GM23338 (cell line): ENCODE measurements around the gene POP7. TPM values are rescaled to one million over a fixed set of nuclear protein-coding genes. Genes with fewer than 3 reads are reported as not detected.

Experiments
- ATAC-seq: fragments of 200-7000 bp; cut with Tn5 transposase; 3 replicates; pipeline ENCODE4 v1.9.1; 2020
- DNase-seq: peaks from one replicate; pipeline ENCODE4 v3.0.0-alpha.2; 2015; ENCODE audit warnings: low spot score
- H2AFZ ChIP-seq: fragments of 200-600 bp; sonication (generic); 2 replicates; pipeline ENCODE4 v1.8.0; 2016; ENCODE audit warnings: antibody characterized with exemption, mild to moderate bottlenecking, moderate library complexity
- H3F3A ChIP-seq: fragments of 200-600 bp; sonication (generic); replicated peaks from 2 replicates; pipeline ENCODE4 v1.8.0; 2017; ENCODE audit warnings: antibody characterized with exemption, mixed run types, low read depth
- H3K27ac ChIP-seq: fragments of 200-600 bp; sonication (generic); 2 replicates; pipeline ENCODE4 v1.6.1; 2016; ENCODE audit warnings: low read depth
- H3K27me3 ChIP-seq: fragments of 200-600 bp; sonication (generic); 2 replicates; pipeline ENCODE4 v1.8.0; 2016; ENCODE audit warnings: mild to moderate bottlenecking, mixed run types, moderate library complexity; ENCODE audit not compliant: insufficient read depth
- H3K36me3 ChIP-seq: fragments of 200-600 bp; sonication (generic); 2 replicates; pipeline ENCODE4 v1.8.0; 2016; ENCODE audit warnings: mild to moderate bottlenecking; ENCODE audit not compliant: insufficient read depth
- H3K4me1 ChIP-seq: fragments of 200-600 bp; sonication (generic); 2 replicates; pipeline ENCODE4 v1.8.0; 2016; ENCODE audit warnings: mild to moderate bottlenecking, moderate library complexity; ENCODE audit not compliant: insufficient read depth
- H3K4me2 ChIP-seq: fragments of 200-600 bp; sonication (generic); 2 replicates; pipeline ENCODE4 v1.7.1; 2017; ENCODE audit warnings: mixed run types
- H3K4me3 ChIP-seq: fragments of 200-600 bp; sonication (generic); 2 replicates; pipeline ENCODE4 v1.6.1; 2016; ENCODE audit warnings: mixed run types
- H3K79me2 ChIP-seq: fragments of 200-600 bp; sonication (generic); replicated peaks from 2 replicates; pipeline ENCODE4 v1.8.0; 2017; ENCODE audit warnings: mild to moderate bottlenecking; ENCODE audit not compliant: insufficient read depth
- H3K9me2 ChIP-seq: fragments of 200-600 bp; sonication (generic); 2 replicates; pipeline ENCODE4 v1.8.0; 2017; ENCODE audit not compliant: insufficient read depth
- H4K20me1 ChIP-seq: fragments of 200-600 bp; sonication (generic); replicated peaks from 2 replicates; pipeline ENCODE4 v1.8.0; 2017; ENCODE audit warnings: mild to moderate bottlenecking; ENCODE audit not compliant: insufficient read depth
- H3K27ac Mint-ChIP-seq: 2 replicates; pipeline ENCODE4 v1.8.0; 2020; ENCODE audit warnings: inconsistent platforms, mild to moderate bottlenecking, moderate library complexity, mixed read lengths
- H3K27me3 Mint-ChIP-seq: 3 replicates; pipeline ENCODE4 v1.8.0; 2022; ENCODE audit warnings: low read depth, mild to moderate bottlenecking, moderate library complexity, mixed read lengths, inconsistent platforms; ENCODE audit not compliant: insufficient read depth, poor library complexity
- H3K36me3 Mint-ChIP-seq: 3 replicates; pipeline ENCODE4 v1.8.0; 2021; ENCODE audit warnings: low read depth, mild to moderate bottlenecking, inconsistent platforms, moderate library complexity, mixed read lengths
- H3K4me1 Mint-ChIP-seq: 3 replicates; pipeline ENCODE4 v1.8.0; 2020; ENCODE audit warnings: mild to moderate bottlenecking, inconsistent platforms, mixed read lengths
- H3K4me3 Mint-ChIP-seq: 3 replicates; pipeline ENCODE4 v1.8.0; 2021; ENCODE audit warnings: moderate library complexity, mild to moderate bottlenecking, inconsistent platforms, mixed read lengths
- H3K9me3 Mint-ChIP-seq: 3 replicates; pipeline ENCODE4 v1.8.0; 2020; ENCODE audit warnings: moderate library complexity, mild to moderate bottlenecking, inconsistent platforms, mixed read lengths
- CREB1 ChIP-seq: fragments of 250-450 bp; sonication (Bioruptor Pico); IDR thresholded peaks from 2 replicates; pipeline ENCODE4 v1.5.0; 2020; ENCODE audit warnings: low read depth, mild to moderate bottlenecking, moderate library complexity
- EZH2 ChIP-seq: fragments of 200-600 bp; sonication (generic); IDR thresholded peaks from one replicate; pipeline ENCODE4 v1.8.0; 2017; ENCODE audit warnings: antibody characterized with exemption, mild to moderate bottlenecking, low read depth; ENCODE audit not compliant: unreplicated experiment
- EZH2phosphoT487 ChIP-seq: fragments of 200-600 bp; sonication (generic); IDR thresholded peaks from one replicate; pipeline ENCODE4 v1.8.1; 2018; ENCODE audit warnings: antibody characterized with exemption; ENCODE audit not compliant: unreplicated experiment
- JUNB ChIP-seq: IDR thresholded peaks from one replicate; pipeline ENCODE4 v1.6.1; 2016; ENCODE audit warnings: antibody characterized with exemption; ENCODE audit not compliant: unreplicated experiment
- NANOG ChIP-seq: IDR thresholded peaks from 2 replicates; pipeline ENCODE4 v1.6.1; 2016; ENCODE audit warnings: antibody characterized with exemption, borderline replicate concordance
- POLR2AphosphoS5 ChIP-seq: IDR thresholded peaks from 2 replicates; pipeline ENCODE4 v1.6.1; 2016; ENCODE audit warnings: antibody characterized with exemption, low read depth
- STAT1 ChIP-seq: IDR thresholded peaks from one replicate; pipeline ENCODE4 v1.6.1; 2016; ENCODE audit warnings: antibody characterized with exemption; ENCODE audit not compliant: unreplicated experiment
- ZNF114 ChIP-seq: fragments of 250-450 bp; sonication (Bioruptor Pico); IDR thresholded peaks from 2 replicates; pipeline ENCODE4 v1.5.0; 2020; ENCODE audit warnings: mild to moderate bottlenecking, moderate library complexity
- ZNF331 ChIP-seq: fragments of 250-450 bp; sonication (Bioruptor Pico); IDR thresholded peaks from 2 replicates; pipeline ENCODE4 v1.5.0; 2020; ENCODE audit warnings: low read depth, mild to moderate bottlenecking, moderate library complexity
- polyA plus RNA-seq: library from polyadenylated mRNA; unstranded; fragments of >200 nt; fragmentation: Nextera tagmentation; extraction: Ambion mirVana; gene quantifications from 2 replicates; pipeline ENCODE4 v1.2.1, GENCODE V29; 2016
- total RNA-seq: library from RNA; depleted of rRNA; stranded (reverse); fragments of >200 nt; shearing (Covaris generic); gene quantifications from 2 replicates; pipeline ENCODE4 v1.2.3, GENCODE V29; 2014
- TF ChIP-seq, protein P1 (sequence below): IDR thresholded peaks from 2 replicates; pipeline ENCODE4 v1.6.1; 2016; ENCODE audit warnings: antibody characterized with exemption
- TF ChIP-seq, protein P2 (sequence below): fragments of 250-450 bp; sonication (Bioruptor Pico); IDR thresholded peaks from 2 replicates; pipeline ENCODE4 v1.5.0; 2020; ENCODE audit warnings: mild to moderate bottlenecking, moderate library complexity
- TF ChIP-seq, protein P3 (sequence below), 2 experiments: fragments of 200-600 bp in 1 of 2; sonication (generic) in 1 of 2; conservative IDR thresholded peaks; 2 replicates each; pipeline versions ENCODE4 v1.5.1 to v1.6.1; 2016 to 2017; ENCODE audit warnings: antibody characterized with exemption in 2 of 2, low read depth in 2 of 2, mild to moderate bottlenecking in 2 of 2, moderate library complexity in 1 of 2
- TF ChIP-seq, protein P4 (sequence below): IDR thresholded peaks from one replicate; pipeline ENCODE4 v1.6.1; 2018; ENCODE audit warnings: antibody characterized with exemption; ENCODE audit not compliant: unreplicated experiment

POP7 gene
- total and polyA plus RNA-seq, 2 experiments from 2014 or later = 110 to 216 TPM

DNA sequence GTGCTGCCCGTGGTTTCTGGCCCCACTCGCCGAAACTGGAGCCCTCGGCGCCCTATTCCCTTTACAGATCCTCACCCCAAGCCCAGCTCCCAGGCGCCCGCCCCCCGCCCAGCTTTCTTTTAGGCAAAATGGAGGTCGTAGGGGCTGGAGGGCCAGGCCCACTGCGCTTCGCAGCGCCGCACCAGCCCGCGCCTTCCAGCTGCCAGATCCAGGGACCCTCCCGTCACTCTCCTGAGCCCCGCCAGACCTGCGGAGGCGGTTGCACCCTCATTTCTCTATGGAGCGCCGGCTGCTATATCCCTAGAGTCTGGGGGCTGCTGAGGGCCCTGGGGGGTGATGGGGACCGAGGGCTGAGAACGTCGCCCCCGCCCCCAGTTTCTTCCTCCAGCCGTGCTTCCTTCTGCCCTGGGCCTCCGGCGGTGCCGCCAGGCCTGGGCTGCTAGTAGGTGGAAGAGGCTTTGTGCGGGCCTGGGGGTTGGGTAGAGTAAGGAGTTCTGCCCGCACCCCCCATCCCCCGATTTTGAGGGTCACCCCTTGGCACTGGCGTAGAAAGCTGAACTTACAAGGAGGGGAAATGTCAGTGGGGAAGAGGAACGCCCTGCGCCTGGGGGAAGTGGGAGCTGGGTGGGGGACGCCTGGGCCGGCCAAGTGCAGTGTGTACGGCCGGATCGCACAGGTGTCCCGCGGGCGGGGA is 31.4 kb upstream of the POP7 start:
- no peaks in the 10 kb centered on the region for H3K79me2 ChIP-seq
- peak overlapping the region; percentile 99 for H3K4me2 ChIP-seq
- H3K27ac ChIP-seq = no peak overlapping the region
- H3K27ac Mint-ChIP-seq = no peak overlapping the region
- peaks cover 7% of the 10 kb centered on the region for H3K4me1 Mint-ChIP-seq
- no peak for TF ChIP-seq JUNB
- TF ChIP-seq, protein P1, sequence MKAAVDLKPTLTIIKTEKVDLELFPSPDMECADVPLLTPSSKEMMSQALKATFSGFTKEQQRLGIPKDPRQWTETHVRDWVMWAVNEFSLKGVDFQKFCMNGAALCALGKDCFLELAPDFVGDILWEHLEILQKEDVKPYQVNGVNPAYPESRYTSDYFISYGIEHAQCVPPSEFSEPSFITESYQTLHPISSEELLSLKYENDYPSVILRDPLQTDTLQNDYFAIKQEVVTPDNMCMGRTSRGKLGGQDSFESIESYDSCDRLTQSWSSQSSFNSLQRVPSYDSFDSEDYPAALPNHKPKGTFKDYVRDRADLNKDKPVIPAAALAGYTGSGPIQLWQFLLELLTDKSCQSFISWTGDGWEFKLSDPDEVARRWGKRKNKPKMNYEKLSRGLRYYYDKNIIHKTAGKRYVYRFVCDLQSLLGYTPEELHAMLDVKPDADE = no peak
- TF ChIP-seq, protein P2, sequence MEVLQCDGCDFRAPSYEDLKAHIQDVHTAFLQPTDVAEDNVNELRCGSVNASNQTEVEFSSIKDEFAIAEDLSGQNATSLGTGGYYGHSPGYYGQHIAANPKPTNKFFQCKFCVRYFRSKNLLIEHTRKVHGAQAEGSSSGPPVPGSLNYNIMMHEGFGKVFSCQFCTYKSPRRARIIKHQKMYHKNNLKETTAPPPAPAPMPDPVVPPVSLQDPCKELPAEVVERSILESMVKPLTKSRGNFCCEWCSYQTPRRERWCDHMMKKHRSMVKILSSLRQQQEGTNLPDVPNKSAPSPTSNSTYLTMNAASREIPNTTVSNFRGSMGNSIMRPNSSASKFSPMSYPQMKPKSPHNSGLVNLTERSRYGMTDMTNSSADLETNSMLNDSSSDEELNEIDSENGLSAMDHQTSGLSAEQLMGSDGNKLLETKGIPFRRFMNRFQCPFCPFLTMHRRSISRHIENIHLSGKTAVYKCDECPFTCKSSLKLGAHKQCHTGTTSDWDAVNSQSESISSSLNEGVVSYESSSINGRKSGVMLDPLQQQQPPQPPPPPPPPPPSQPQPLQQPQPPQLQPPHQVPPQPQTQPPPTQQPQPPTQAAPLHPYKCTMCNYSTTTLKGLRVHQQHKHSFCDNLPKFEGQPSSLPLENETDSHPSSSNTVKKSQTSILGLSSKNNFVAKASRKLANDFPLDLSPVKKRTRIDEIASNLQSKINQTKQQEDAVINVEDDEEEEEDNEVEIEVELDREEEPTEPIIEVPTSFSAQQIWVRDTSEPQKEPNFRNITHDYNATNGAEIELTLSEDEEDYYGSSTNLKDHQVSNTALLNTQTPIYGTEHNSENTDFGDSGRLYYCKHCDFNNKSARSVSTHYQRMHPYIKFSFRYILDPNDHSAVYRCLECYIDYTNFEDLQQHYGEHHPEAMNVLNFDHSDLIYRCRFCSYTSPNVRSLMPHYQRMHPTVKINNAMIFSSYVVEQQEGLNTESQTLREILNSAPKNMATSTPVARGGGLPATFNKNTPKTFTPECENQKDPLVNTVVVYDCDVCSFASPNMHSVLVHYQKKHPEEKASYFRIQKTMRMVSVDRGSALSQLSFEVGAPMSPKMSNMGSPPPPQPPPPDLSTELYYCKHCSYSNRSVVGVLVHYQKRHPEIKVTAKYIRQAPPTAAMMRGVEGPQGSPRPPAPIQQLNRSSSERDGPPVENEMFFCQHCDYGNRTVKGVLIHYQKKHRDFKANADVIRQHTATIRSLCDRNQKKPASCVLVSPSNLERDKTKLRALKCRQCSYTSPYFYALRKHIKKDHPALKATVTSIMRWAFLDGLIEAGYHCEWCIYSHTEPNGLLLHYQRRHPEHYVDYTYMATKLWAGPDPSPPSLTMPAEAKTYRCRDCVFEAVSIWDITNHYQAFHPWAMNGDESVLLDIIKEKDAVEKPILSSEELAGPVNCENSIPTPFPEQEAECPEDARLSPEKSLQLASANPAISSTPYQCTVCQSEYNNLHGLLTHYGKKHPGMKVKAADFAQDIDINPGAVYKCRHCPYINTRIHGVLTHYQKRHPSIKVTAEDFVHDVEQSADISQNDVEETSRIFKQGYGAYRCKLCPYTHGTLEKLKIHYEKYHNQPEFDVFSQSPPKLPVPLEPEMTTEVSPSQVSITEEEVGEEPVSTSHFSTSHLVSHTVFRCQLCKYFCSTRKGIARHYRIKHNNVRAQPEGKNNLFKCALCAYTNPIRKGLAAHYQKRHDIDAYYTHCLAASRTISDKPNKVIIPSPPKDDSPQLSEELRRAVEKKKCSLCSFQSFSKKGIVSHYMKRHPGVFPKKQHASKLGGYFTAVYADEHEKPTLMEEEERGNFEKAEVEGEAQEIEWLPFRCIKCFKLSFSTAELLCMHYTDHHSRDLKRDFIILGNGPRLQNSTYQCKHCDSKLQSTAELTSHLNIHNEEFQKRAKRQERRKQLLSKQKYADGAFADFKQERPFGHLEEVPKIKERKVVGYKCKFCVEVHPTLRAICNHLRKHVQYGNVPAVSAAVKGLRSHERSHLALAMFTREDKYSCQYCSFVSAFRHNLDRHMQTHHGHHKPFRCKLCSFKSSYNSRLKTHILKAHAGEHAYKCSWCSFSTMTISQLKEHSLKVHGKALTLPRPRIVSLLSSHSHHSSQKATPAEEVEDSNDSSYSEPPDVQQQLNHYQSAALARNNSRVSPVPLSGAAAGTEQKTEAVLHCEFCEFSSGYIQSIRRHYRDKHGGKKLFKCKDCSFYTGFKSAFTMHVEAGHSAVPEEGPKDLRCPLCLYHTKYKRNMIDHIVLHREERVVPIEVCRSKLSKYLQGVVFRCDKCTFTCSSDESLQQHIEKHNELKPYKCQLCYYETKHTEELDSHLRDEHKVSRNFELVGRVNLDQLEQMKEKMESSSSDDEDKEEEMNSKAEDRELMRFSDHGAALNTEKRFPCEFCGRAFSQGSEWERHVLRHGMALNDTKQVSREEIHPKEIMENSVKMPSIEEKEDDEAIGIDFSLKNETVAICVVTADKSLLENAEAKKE (CRISPR knock-in tag) = no peak
- no peak for TF ChIP-seq NANOG
- no peak for TF ChIP-seq ZNF331 (CRISPR knock-in tag)
- no peak for TF ChIP-seq ZNF114 (CRISPR knock-in tag)
- TF ChIP-seq, protein P3, sequence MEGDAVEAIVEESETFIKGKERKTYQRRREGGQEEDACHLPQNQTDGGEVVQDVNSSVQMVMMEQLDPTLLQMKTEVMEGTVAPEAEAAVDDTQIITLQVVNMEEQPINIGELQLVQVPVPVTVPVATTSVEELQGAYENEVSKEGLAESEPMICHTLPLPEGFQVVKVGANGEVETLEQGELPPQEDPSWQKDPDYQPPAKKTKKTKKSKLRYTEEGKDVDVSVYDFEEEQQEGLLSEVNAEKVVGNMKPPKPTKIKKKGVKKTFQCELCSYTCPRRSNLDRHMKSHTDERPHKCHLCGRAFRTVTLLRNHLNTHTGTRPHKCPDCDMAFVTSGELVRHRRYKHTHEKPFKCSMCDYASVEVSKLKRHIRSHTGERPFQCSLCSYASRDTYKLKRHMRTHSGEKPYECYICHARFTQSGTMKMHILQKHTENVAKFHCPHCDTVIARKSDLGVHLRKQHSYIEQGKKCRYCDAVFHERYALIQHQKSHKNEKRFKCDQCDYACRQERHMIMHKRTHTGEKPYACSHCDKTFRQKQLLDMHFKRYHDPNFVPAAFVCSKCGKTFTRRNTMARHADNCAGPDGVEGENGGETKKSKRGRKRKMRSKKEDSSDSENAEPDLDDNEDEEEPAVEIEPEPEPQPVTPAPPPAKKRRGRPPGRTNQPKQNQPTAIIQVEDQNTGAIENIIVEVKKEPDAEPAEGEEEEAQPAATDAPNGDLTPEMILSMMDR (conservative IDR thresholded peaks at IDR 0.05; ENCODE audit: low read depth in 2 of 2) = no peak
- no peak for TF ChIP-seq STAT1
- TF ChIP-seq, protein P4, sequence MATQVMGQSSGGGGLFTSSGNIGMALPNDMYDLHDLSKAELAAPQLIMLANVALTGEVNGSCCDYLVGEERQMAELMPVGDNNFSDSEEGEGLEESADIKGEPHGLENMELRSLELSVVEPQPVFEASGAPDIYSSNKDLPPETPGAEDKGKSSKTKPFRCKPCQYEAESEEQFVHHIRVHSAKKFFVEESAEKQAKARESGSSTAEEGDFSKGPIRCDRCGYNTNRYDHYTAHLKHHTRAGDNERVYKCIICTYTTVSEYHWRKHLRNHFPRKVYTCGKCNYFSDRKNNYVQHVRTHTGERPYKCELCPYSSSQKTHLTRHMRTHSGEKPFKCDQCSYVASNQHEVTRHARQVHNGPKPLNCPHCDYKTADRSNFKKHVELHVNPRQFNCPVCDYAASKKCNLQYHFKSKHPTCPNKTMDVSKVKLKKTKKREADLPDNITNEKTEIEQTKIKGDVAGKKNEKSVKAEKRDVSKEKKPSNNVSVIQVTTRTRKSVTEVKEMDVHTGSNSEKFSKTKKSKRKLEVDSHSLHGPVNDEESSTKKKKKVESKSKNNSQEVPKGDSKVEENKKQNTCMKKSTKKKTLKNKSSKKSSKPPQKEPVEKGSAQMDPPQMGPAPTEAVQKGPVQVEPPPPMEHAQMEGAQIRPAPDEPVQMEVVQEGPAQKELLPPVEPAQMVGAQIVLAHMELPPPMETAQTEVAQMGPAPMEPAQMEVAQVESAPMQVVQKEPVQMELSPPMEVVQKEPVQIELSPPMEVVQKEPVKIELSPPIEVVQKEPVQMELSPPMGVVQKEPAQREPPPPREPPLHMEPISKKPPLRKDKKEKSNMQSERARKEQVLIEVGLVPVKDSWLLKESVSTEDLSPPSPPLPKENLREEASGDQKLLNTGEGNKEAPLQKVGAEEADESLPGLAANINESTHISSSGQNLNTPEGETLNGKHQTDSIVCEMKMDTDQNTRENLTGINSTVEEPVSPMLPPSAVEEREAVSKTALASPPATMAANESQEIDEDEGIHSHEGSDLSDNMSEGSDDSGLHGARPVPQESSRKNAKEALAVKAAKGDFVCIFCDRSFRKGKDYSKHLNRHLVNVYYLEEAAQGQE = no peak
- TF ChIP-seq POLR2AphosphoS5 = no peak
- TF ChIP-seq EZH2 = no peak
- TF ChIP-seq CREB1 = no peak
- TF ChIP-seq EZH2phosphoT487 = no peak
- no peak overlapping the region for H2AFZ ChIP-seq
- H3K9me2 ChIP-seq = no peaks in the 10 kb centered on the region
- peak; percentile 67 for DNase-seq
- peaks cover 18% of the 10 kb centered on the region for H3K36me3 Mint-ChIP-seq
- peaks cover 16% of the 10 kb centered on the region for H3K27me3 ChIP-seq
- H3K4me3 ChIP-seq = peak overlapping the region; percentile 93
- H3K4me3 Mint-ChIP-seq = peak overlapping the region; percentile 83
- H3K4me1 ChIP-seq = peaks cover 4% of the 10 kb centered on the region; the same call in 1 of the 2 replicates
- peak; percentile 5; the same call in 2 of the 3 replicates for ATAC-seq
- H3K36me3 ChIP-seq = no peaks in the 10 kb centered on the region
- H3K9me3 Mint-ChIP-seq = no peaks in the 10 kb centered on the region
- H3F3A ChIP-seq = peaks cover 19% of the 10 kb centered on the region
- H4K20me1 ChIP-seq = no peaks in the 10 kb centered on the region; the same call in 1 of the 2 replicates
- peaks cover 35% of the 10 kb centered on the region for H3K27me3 Mint-ChIP-seq
